HCT116 (cell line): ENCODE measurements around the gene OR6B3. TPM values are rescaled to one million over a fixed set of nuclear protein-coding genes. Genes with fewer than 3 reads are reported as not detected.

Source experiments
- ATAC-seq: fragments of 200-7000 bp; cut with Tn5 transposase; 2 replicates; pipeline ENCODE4 v1.9.1; 2020; ENCODE audit warnings: mild to moderate bottlenecking, moderate library complexity
- BruUV-seq: library from RNA; stranded (reverse); fragments of 400-500 nt; replicated peaks from 2 replicates; lab custom pipeline; 2021; lab: Mats Ljungman, UMichigan
- CTCF ChIA-PET: fragments of 300-600 bp; sonication (Branson Sonifier 250); formaldehyde crosslinking; loops from one replicate; lab custom pipeline; 2021; ENCODE audit warnings: antibody characterized with exemption; lab: Charles Lee
- POLR2A ChIA-PET: fragments of 300-600, 350-600 bp; sonication (Branson Sonifier 250); formaldehyde crosslinking; loops from one replicate; lab custom pipeline; 2021; ENCODE audit warnings: antibody characterized with exemption; lab: Charles Lee
- RAD21 ChIA-PET, 2 experiments: fragments of 300-600 bp; sonication (Branson Sonifier 250); formaldehyde crosslinking; loops; one replicate each; lab custom pipeline; 2023; ENCODE audit warnings: low total read pairs in 2 of 2; ENCODE audit not compliant: uncharacterized antibody in 2 of 2, unreplicated experiment in 2 of 2, low non-redundant PET in 1 of 2; lab: Charles Lee
- DNase-seq: peaks from one replicate; pipeline ENCODE4 v3.0.0-alpha.2; 2010; ENCODE audit warnings: low read depth, low spot score
- H2AFZ ChIP-seq: fragments of 200-600 bp; shearing (Covaris generic), sonication (generic); 2 replicates; pipeline ENCODE4 v1.6.1; 2017; ENCODE audit warnings: low read depth, mixed run types, mixed read lengths, antibody characterized with exemption, low read length; ENCODE audit not compliant: poor library complexity, severe bottlenecking
- H3K27ac ChIP-seq: 2 replicates; pipeline ENCODE4 v1.5.1; 2012; ENCODE audit warnings: low read depth, low read length
- H3K27me3 ChIP-seq: fragments of 200-600 bp; sonication (generic); 2 replicates; pipeline ENCODE4 v1.6.1; 2016; ENCODE audit warnings: mixed run types, low read length, mixed read lengths; ENCODE audit not compliant: insufficient read depth
- H3K36me3 ChIP-seq, 2 experiments: fragments of 200-500 bp in 1 of 2; fragments of 200-600 bp in 1 of 2; sonication (Bioruptor generic) in 1 of 2; sonication (generic) in 1 of 2; 2 replicates each; pipeline versions ENCODE4 v1.5.1 to v1.6.1; 2014 to 2016; ENCODE audit warnings: low read length in 2 of 2, inconsistent platforms in 1 of 2, mixed read lengths in 1 of 2, mixed run types in 1 of 2; ENCODE audit not compliant: insufficient read depth in 2 of 2, control insufficient read depth in 1 of 2
- H3K4me1 ChIP-seq, 2 experiments: fragments of 200-600 bp in 1 of 2; sonication (generic) in 1 of 2; 2 replicates each; pipeline versions ENCODE4 v1.5.1 to v1.6.1; 2012 to 2017; ENCODE audit warnings: low read length in 2 of 2, inconsistent platforms in 1 of 2, mild to moderate bottlenecking in 1 of 2, mixed read lengths in 1 of 2, mixed run types in 1 of 2, moderate library complexity in 1 of 2; ENCODE audit not compliant: insufficient read depth in 2 of 2, control insufficient read depth in 1 of 2
- H3K4me2 ChIP-seq: fragments of 200-600 bp; sonication (generic); 2 replicates; pipeline ENCODE4 v1.6.1; 2017; ENCODE audit warnings: mixed run types, low read length, mixed read lengths
- H3K4me3 ChIP-seq, 2 experiments: fragments of 200-600 bp in 1 of 2; sonication (generic) in 1 of 2; replicated peaks in 1 of 2; 2 replicates each; pipeline ENCODE4 v1.5.1; 2011 to 2016; ENCODE audit warnings: low read length in 2 of 2, control low read depth in 1 of 2, low read depth in 1 of 2, mild to moderate bottlenecking in 1 of 2, mixed read lengths in 1 of 2, mixed run types in 1 of 2
- H3K79me2 ChIP-seq: fragments of 200-600 bp; sonication (generic); 2 replicates; pipeline ENCODE4 v1.6.1; 2017; ENCODE audit warnings: mild to moderate bottlenecking, mixed run types, low read length, moderate library complexity, mixed read lengths; ENCODE audit not compliant: insufficient read depth
- H3K9ac ChIP-seq: fragments of 200-600 bp; sonication (generic); 2 replicates; pipeline ENCODE4 v1.6.1; 2016; ENCODE audit warnings: low read length, mixed read lengths
- H3K9me2 ChIP-seq: fragments of 200-600 bp; sonication (generic), shearing (Covaris generic); 2 replicates; pipeline ENCODE4 v1.6.1; 2017; ENCODE audit warnings: mixed run types, mild to moderate bottlenecking, moderate library complexity; ENCODE audit not compliant: insufficient read depth
- H3K9me3 ChIP-seq, 2 experiments: fragments of 200-500 bp in 1 of 2; fragments of 200-600 bp in 1 of 2; sonication (Bioruptor generic) in 1 of 2; sonication (generic) in 1 of 2; 2 replicates each; pipeline ENCODE4 v1.6.1; 2014 to 2017; ENCODE audit warnings: low read length in 2 of 2, mixed read lengths in 2 of 2, inconsistent platforms in 1 of 2, low read depth in 1 of 2, mild to moderate bottlenecking in 1 of 2, mixed run types in 1 of 2, moderate library complexity in 1 of 2; ENCODE audit not compliant: control insufficient read depth in 1 of 2, insufficient read depth in 1 of 2
- H4K20me1 ChIP-seq: fragments of 200-600 bp; sonication (generic), shearing (Covaris generic); 2 replicates; pipeline ENCODE4 v1.6.1; 2017; ENCODE audit warnings: mixed run types, mild to moderate bottlenecking, moderate library complexity; ENCODE audit not compliant: insufficient read depth
- CBX3 ChIP-seq: IDR thresholded peaks from 2 replicates; pipeline ENCODE4 v1.6.1; 2012; ENCODE audit warnings: low read depth
- ELF1 ChIP-seq: IDR thresholded peaks from 2 replicates; pipeline ENCODE4 v1.6.1; 2012; ENCODE audit warnings: low read depth, borderline replicate concordance
- EZH2 ChIP-seq: fragments of 200-600 bp; sonication (generic); IDR thresholded peaks from 2 replicates; pipeline ENCODE4 v1.6.1; 2017; ENCODE audit warnings: antibody characterized with exemption, mixed run types
- FOSL1 ChIP-seq: IDR thresholded peaks from 2 replicates; pipeline ENCODE4 v1.6.1; 2012; ENCODE audit warnings: low read depth
- POLR2A ChIP-seq: IDR thresholded peaks from 2 replicates; pipeline ENCODE4 v1.7.0; 2011; ENCODE audit warnings: borderline replicate concordance; ENCODE audit not compliant: insufficient read depth, insufficient read length; ENCODE audit errors: extremely low read depth
- RAD21 ChIP-seq: IDR thresholded peaks from 2 replicates; pipeline ENCODE4 v1.6.1; 2012; ENCODE audit warnings: low read depth, mild to moderate bottlenecking
- SIN3A ChIP-seq: IDR thresholded peaks from 2 replicates; pipeline ENCODE4 v1.6.1; 2012; ENCODE audit warnings: low read depth
- SP1 ChIP-seq: IDR thresholded peaks from 2 replicates; pipeline ENCODE4 v1.6.1; 2012; ENCODE audit warnings: low read depth
- YY1 ChIP-seq: IDR thresholded peaks from 2 replicates; pipeline ENCODE4 v1.6.1; 2011; ENCODE audit warnings: low read length, low read depth, moderate library complexity, mild to moderate bottlenecking; ENCODE audit not compliant: insufficient replicate concordance; ENCODE audit errors: extremely low read depth
- ZFX ChIP-seq: fragments of 450-650 bp; IDR thresholded peaks from 2 replicates; pipeline ENCODE4 v1.6.1; 2017
- ZNF274 ChIP-seq: fragments of 200-500 bp; sonication (Bioruptor generic); IDR thresholded peaks from 2 replicates; pipeline ENCODE4 v1.6.1; 2014; ENCODE audit warnings: mild to moderate bottlenecking, low read depth, low read length, inconsistent platforms
- intact Hi-C: fragments of 100-400 bp; cut with micrococcal nuclease; formaldehyde crosslinking; loops from 2 replicates; pipeline ENCODE4 v1.10.0; 2022
- total RNA-seq: library from RNA; stranded (reverse); gene quantifications from one replicate; pipeline ENCODE4 v1.2.1, GENCODE V29; 2021; ENCODE audit not compliant: unreplicated experiment
- TF ChIP-seq, protein P1 (sequence below): IDR thresholded peaks from 2 replicates; pipeline ENCODE4 v1.6.1; 2012
- TF ChIP-seq, protein P2 (sequence below): IDR thresholded peaks from 2 replicates; pipeline ENCODE4 v1.6.1; 2012; ENCODE audit warnings: low read depth

The OR6B3 gene
- total RNA-seq, 1 experiment from 2014 or later, result not detected

DNA sequence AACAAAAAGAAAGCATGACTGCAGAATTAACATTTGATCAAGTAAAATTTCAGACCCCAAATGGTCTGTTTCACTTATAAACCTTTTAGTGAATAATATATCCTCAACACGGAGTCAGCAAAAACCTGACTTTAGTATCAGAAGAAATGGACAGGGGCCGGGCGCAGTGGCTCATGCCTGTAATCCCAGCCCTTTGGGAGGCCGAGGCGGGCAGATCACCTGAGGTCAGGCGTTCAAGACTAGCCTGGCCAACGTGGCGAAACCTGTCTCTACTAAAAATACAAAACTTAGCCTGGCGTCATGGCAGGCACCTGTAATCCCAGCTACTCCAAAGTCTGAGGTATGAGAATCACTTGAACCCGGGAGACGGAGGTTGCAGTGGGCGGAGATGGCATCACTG, 3.0 kb downstream of the OR6B3 start:
- no peaks in the 10 kb centered on the region for H3K9me3 ChIP-seq
- no peak overlapping the region for H3K27ac ChIP-seq
- no peak overlapping the region for H2AFZ ChIP-seq
- ChIA-PET POLR2A (no interaction called here), CTCF (no interaction called here), RAD21 (no interaction called here)
- no peaks in the 10 kb centered on the region for H3K9me2 ChIP-seq
- no peak overlapping the region for H3K9ac ChIP-seq
- no peak for DNase-seq
- intact Hi-C loops, result no loop called here
- no TSS peak for BruUV-seq
- no peaks in the 10 kb centered on the region for H3K36me3 ChIP-seq
- no peaks in the 10 kb centered on the region for H3K79me2 ChIP-seq
- no peaks in the 10 kb centered on the region for H3K4me1 ChIP-seq
- H3K4me2 ChIP-seq, result no peak overlapping the region
- no peaks in the 10 kb centered on the region for H4K20me1 ChIP-seq
- TF ChIP-seq EZH2 (no peak), RAD21 (no peak), FOSL1 (no peak), POLR2A (no peak), SIN3A (no peak), YY1 (no peak), SP1 (no peak), CBX3 (no peak), ZFX (no peak), ZNF274 (no peak), ELF1 (no peak)
- TF ChIP-seq, protein P1, sequence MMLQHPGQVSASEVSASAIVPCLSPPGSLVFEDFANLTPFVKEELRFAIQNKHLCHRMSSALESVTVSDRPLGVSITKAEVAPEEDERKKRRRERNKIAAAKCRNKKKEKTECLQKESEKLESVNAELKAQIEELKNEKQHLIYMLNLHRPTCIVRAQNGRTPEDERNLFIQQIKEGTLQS, result no peak
- TF ChIP-seq, protein P2, sequence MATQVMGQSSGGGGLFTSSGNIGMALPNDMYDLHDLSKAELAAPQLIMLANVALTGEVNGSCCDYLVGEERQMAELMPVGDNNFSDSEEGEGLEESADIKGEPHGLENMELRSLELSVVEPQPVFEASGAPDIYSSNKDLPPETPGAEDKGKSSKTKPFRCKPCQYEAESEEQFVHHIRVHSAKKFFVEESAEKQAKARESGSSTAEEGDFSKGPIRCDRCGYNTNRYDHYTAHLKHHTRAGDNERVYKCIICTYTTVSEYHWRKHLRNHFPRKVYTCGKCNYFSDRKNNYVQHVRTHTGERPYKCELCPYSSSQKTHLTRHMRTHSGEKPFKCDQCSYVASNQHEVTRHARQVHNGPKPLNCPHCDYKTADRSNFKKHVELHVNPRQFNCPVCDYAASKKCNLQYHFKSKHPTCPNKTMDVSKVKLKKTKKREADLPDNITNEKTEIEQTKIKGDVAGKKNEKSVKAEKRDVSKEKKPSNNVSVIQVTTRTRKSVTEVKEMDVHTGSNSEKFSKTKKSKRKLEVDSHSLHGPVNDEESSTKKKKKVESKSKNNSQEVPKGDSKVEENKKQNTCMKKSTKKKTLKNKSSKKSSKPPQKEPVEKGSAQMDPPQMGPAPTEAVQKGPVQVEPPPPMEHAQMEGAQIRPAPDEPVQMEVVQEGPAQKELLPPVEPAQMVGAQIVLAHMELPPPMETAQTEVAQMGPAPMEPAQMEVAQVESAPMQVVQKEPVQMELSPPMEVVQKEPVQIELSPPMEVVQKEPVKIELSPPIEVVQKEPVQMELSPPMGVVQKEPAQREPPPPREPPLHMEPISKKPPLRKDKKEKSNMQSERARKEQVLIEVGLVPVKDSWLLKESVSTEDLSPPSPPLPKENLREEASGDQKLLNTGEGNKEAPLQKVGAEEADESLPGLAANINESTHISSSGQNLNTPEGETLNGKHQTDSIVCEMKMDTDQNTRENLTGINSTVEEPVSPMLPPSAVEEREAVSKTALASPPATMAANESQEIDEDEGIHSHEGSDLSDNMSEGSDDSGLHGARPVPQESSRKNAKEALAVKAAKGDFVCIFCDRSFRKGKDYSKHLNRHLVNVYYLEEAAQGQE, result no peak
- peaks cover 74% of the 10 kb centered on the region for H3K27me3 ChIP-seq
- no peak for ATAC-seq
- no peak overlapping the region for H3K4me3 ChIP-seq
